GM23248 (cell line): ENCODE data around the gene AKR1D1.

Experiments used
- EZH2 ChIP-seq: fragments of 200-600 bp; sonication (generic); IDR thresholded peaks from 2 replicates; pipeline ENCODE4 v1.6.1; 2018; ENCODE audit warnings: antibody characterized with exemption, mild to moderate bottlenecking; ENCODE audit not compliant: insufficient read depth, poor library complexity, severe bottlenecking
- EZH2phosphoT487 ChIP-seq: fragments of 200-600 bp; sonication (generic); IDR thresholded peaks from 2 replicates; pipeline ENCODE4 v1.6.1; 2018; ENCODE audit warnings: antibody characterized with exemption, moderate library complexity, mild to moderate bottlenecking, low read depth; ENCODE audit not compliant: insufficient read depth

DNA sequence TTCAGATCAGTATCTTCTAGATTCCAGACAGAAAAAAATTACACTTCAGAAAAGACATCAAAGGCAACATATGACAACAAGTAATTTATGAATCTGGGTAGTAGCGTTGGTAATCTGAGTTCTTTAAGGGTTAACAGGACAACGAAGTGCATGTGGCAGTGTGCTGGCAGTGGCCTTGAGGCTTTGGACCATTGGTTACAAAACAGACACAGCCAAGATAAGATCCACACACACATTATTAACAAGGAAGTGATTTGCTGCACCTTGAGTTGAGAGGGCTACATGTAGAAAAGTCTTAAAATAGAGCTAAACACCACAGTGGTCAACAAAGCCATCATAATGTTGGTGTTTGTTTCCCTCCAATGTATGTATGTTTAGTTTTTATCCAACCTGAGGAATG lies 40.6 kb downstream of the AKR1D1 start:
- TF ChIP-seq EZH2phosphoT487: no peak
- TF ChIP-seq EZH2: no peak
